ENCODE results near the gene TYW5. TPM values are rescaled to one million over a fixed set of nuclear protein-coding genes. Genes with fewer than 3 reads are reported as not detected.

TYW5 gene
- total RNA-seq, 1 donor from 2014 or later, result 8.5 TPM

DNA sequence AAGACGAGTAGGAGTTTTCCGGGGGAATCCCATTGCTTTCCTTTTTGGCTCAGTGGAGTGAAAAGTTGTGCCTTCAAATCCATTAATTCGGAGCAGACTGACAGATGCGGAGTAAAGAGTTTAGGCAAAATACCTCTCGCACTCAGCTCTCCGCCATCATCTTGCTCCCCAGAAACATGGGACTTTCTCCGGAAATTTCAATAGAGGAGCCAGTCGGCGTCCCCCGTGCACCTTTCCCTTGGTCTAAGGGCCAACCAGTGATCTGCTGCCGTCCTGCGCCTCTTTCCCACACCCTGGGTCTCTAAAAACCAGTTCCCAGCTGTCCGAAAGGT lies 318 bp downstream of the TYW5 start:
- TF ChIP-seq, protein P1, sequence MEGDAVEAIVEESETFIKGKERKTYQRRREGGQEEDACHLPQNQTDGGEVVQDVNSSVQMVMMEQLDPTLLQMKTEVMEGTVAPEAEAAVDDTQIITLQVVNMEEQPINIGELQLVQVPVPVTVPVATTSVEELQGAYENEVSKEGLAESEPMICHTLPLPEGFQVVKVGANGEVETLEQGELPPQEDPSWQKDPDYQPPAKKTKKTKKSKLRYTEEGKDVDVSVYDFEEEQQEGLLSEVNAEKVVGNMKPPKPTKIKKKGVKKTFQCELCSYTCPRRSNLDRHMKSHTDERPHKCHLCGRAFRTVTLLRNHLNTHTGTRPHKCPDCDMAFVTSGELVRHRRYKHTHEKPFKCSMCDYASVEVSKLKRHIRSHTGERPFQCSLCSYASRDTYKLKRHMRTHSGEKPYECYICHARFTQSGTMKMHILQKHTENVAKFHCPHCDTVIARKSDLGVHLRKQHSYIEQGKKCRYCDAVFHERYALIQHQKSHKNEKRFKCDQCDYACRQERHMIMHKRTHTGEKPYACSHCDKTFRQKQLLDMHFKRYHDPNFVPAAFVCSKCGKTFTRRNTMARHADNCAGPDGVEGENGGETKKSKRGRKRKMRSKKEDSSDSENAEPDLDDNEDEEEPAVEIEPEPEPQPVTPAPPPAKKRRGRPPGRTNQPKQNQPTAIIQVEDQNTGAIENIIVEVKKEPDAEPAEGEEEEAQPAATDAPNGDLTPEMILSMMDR (IDR thresholded peaks at IDR 0.05; ENCODE audit: partially characterized antibody, unreplicated experiment), result no peak
- peaks cover 10% of the 10 kb centered on the region for H3K4me1 Mint-ChIP-seq (ENCODE audit: low read depth, unreplicated experiment)

DNA sequence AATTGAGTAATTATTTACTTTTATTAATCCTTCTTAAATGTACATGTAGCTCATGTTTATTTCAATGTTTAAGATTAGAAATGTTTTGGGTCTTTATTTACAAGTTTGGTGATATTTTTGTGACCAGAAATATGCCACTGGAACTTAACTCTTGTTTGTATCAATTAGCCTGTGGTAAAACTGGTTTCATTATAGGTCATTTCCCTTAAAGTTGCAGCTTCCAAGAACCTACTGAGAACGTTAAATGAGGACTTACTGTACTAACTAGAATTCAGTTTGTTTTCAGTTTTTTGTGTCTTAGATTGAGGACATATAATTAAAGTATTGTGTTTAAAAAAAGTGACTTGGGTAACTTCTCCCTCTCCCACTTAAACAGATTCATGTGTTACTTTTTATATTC lies 4.3 kb downstream of the TYW5 start:
- no peak overlapping the region for H3K4me3 Mint-ChIP-seq (ENCODE audit: unreplicated experiment)
- peaks cover under 1% of the 10 kb centered on the region for H3K27me3 Mint-ChIP-seq (ENCODE audit: unreplicated experiment)
- DNase-seq, result no peak
- TF ChIP-seq, protein P1 (IDR thresholded peaks at IDR 0.05; ENCODE audit: partially characterized antibody, unreplicated experiment), result no peak
- no peaks in the 10 kb centered on the region for H3K36me3 Mint-ChIP-seq (ENCODE audit: unreplicated experiment)
- peaks cover 2% of the 10 kb centered on the region for H3K4me1 Mint-ChIP-seq (ENCODE audit: low read depth, unreplicated experiment)
- no peak overlapping the region for H3K27ac Mint-ChIP-seq (ENCODE audit: unreplicated experiment)
- H3K9me3 Mint-ChIP-seq (ENCODE audit: unreplicated experiment), result peaks cover under 1% of the 10 kb centered on the region

More for the DNA sequence above, 318 bp downstream of the TYW5 start:
- Mint-ChIP-seq H3K36me3 (ENCODE audit: unreplicated experiment) (no peaks in the 10 kb centered on the region), H3K27me3 (ENCODE audit: unreplicated experiment) (peaks cover 2% of the 10 kb centered on the region), H3K27ac (ENCODE audit: unreplicated experiment) (peak overlapping the region; percentile 93), H3K4me3 (ENCODE audit: unreplicated experiment) (peak overlapping the region; percentile 98), H3K9me3 (ENCODE audit: unreplicated experiment) (peaks cover 7% of the 10 kb centered on the region)
- DNase-seq, result no peak

DNA sequence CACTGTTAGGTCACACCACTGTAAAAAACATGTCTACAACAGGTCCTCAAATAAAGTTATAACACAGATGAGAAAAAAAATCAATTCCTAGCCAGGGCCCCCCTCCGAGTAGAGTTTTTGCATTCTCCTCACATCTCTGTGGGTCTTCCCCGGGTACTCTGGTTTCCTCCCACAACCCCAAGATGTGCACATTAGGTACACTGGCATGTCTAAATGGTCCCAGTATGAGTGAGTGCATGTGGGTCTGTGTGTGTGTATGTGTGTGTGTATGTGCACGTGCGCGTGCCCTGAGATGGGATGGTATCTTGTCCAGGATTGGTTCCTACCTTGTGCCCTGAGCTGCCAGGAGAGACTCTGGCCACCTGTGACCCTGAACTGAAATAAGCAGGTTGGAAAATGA lies 4.9 kb downstream of the TYW5 start:
- peaks cover 2% of the 10 kb centered on the region for H3K4me1 Mint-ChIP-seq (ENCODE audit: low read depth, unreplicated experiment)
- H3K27me3 Mint-ChIP-seq (ENCODE audit: unreplicated experiment), result no peaks in the 10 kb centered on the region
- H3K4me3 Mint-ChIP-seq (ENCODE audit: unreplicated experiment), result no peak overlapping the region
- no peaks in the 10 kb centered on the region for H3K9me3 Mint-ChIP-seq (ENCODE audit: unreplicated experiment)
- TF ChIP-seq, protein P1 (IDR thresholded peaks at IDR 0.05; ENCODE audit: partially characterized antibody, unreplicated experiment), result no peak
- no peak overlapping the region for H3K27ac Mint-ChIP-seq (ENCODE audit: unreplicated experiment)
- no peaks in the 10 kb centered on the region for H3K36me3 Mint-ChIP-seq (ENCODE audit: unreplicated experiment)
- no peak for DNase-seq

DNA sequence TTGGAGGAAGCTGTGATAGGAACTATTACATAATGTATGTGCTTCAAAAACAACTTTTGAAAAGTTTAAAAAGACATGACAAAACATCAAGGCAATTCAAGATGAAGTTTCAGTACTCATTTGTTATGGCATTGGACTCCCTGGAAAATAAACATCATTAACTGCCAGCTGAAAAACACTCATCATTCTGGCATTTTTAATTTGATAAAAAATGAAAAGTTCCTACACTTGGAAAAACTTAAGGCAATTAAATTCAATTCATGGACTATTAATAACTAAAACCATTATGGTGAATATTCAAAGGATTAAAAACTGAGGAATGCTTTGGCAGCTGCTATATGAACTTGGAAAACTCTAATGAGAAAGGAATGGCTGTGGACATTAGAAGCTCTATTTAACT lies 8.5 kb downstream of the TYW5 start:
- peaks cover 5% of the 10 kb centered on the region for H3K36me3 Mint-ChIP-seq (ENCODE audit: unreplicated experiment)
- H3K27me3 Mint-ChIP-seq (ENCODE audit: unreplicated experiment), result no peaks in the 10 kb centered on the region
- TF ChIP-seq, protein P1 (IDR thresholded peaks at IDR 0.05; ENCODE audit: partially characterized antibody, unreplicated experiment), result no peak
- DNase-seq, result no peak
- no peak overlapping the region for H3K4me3 Mint-ChIP-seq (ENCODE audit: unreplicated experiment)
- H3K4me1 Mint-ChIP-seq (ENCODE audit: low read depth, unreplicated experiment), result no peaks in the 10 kb centered on the region
- H3K27ac Mint-ChIP-seq (ENCODE audit: unreplicated experiment), result no peak overlapping the region
- no peaks in the 10 kb centered on the region for H3K9me3 Mint-ChIP-seq (ENCODE audit: unreplicated experiment)

DNA sequence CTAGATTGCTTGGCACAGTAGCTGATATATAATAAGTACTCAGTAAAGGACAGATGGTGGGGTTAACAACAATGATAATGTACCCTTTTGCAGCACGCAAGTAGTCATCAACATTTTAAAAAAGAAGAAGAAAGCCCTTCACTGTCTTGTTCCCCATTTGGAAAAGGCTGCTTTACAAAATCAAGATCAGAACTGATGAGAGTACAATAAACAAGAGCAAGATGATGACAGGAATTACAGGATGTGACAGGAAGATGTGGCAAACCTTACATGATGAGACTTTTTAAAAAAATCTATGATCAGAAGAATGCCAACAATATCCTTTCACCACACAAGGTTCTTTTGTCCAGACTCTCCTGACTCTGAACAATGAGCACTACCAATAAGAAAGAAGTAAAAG lies 9.1 kb downstream of the TYW5 start:
- no peaks in the 10 kb centered on the region for H3K9me3 Mint-ChIP-seq (ENCODE audit: unreplicated experiment)
- TF ChIP-seq, protein P1 (IDR thresholded peaks at IDR 0.05; ENCODE audit: partially characterized antibody, unreplicated experiment), result no peak
- peaks cover 5% of the 10 kb centered on the region for H3K36me3 Mint-ChIP-seq (ENCODE audit: unreplicated experiment)
- DNase-seq, result no peak
- H3K27ac Mint-ChIP-seq (ENCODE audit: unreplicated experiment), result no peak overlapping the region
- H3K4me1 Mint-ChIP-seq (ENCODE audit: low read depth, unreplicated experiment), result no peaks in the 10 kb centered on the region
- no peak overlapping the region for H3K4me3 Mint-ChIP-seq (ENCODE audit: unreplicated experiment)
- H3K27me3 Mint-ChIP-seq (ENCODE audit: unreplicated experiment), result no peaks in the 10 kb centered on the region

All from glutamatergic neuron (in vitro differentiated cells).